Hair follicular keratinocyte (primary cell): ENCODE data around the gene PER1. TPM values are rescaled to one million over a fixed set of nuclear protein-coding genes. Genes with fewer than 3 reads are reported as not detected.

Source experiments
- total RNA-seq: library from RNA; depleted of rRNA; stranded (reverse); fragments of >200 nt; gene quantifications from 2 replicates; pipeline ENCODE4 v1.2.3, GENCODE V29; 2015

Gene PER1
- total RNA-seq, result 33.2 and 39.7 TPM in 2 replicates

GRCh38 chr17:8152112-8152775 is at the start of gene PER1:
Gene PER1, minus strand, starts transcription at chr17:8152404. Its CDS starts 1,698 bp downstream, at chr17:8150706.

GRCh38 chr17:8189711-8190477 is 37.7 kb upstream of the PER1 start, which contains the start of gene BORCS6:
Gene BORCS6, minus strand, starts transcription at chr17:8190180. Its CDS starts 40 bp downstream, at chr17:8190140.

GRCh38 chr17:8176197-8176940 is 24.2 kb upstream of the PER1 start, which contains the start of gene TMEM107:
Gene TMEM107, minus strand, starts transcription at chr17:8176380. Its CDS starts 94 bp downstream, at chr17:8176286.

GRCh38 chr17:8162233-8162996 is 10.2 kb upstream of the PER1 start, which contains the start of gene VAMP2:
Gene VAMP2, minus strand, starts transcription at chr17:8162948. Its CDS starts 69 bp downstream, at chr17:8162879.

GRCh38 chr17:8123695-8124349 is 28.4 kb downstream of the PER1 start, which contains the start of gene HES7:
Gene HES7, minus strand, starts transcription at chr17:8124106. Its CDS starts 22 bp downstream, at chr17:8124084.

GRCh38 chr17:8117980-8118768 is 34.0 kb downstream of the PER1 start, which contains the start of gene ALOXE3:
Gene ALOXE3, minus strand, starts transcription at chr17:8118514. Its CDS starts 524 bp downstream, at chr17:8117990.

Other genes with a start within 250 kb of the PER1 start
- 2.6 and 5.9 TPM in 2 replicates for gene RNF227, start 236.1 kb downstream of the PER1 start, total RNA-seq
- 0.38 and 1.3 TPM in 2 replicates for gene KCNAB3, start 222.5 kb downstream of the PER1 start, total RNA-seq
- 67.7 and 72.3 TPM in 2 replicates for gene TRAPPC1, start 220.5 kb downstream of the PER1 start, total RNA-seq
- gene CNTROB, start 220.2 kb downstream of the PER1 start, total RNA-seq, result 20.6 and 21.9 TPM in 2 replicates
- gene GUCY2D, start 149.8 kb downstream of the PER1 start, total RNA-seq, result 0.04 and 0.16 TPM in 2 replicates
- 27.2 and 84.0 TPM in 2 replicates for gene ALOX15B, start 113.3 kb downstream of the PER1 start, total RNA-seq
- 0.15 and 2.7 TPM in 2 replicates for gene ALOX12B, start 64.7 kb downstream of the PER1 start, total RNA-seq
- gene ALOXE3, start 33.9 kb downstream of the PER1 start, total RNA-seq, result 1.0 and 8.8 TPM in 2 replicates
- gene HES7, start 28.3 kb downstream of the PER1 start, total RNA-seq, result 0.80 and 1.2 TPM in 2 replicates
- 5.6 and 11.3 TPM in 2 replicates for gene VAMP2, start 10.5 kb upstream of the PER1 start, total RNA-seq
- gene TMEM107, start 24.0 kb upstream of the PER1 start, total RNA-seq, result 39.0 and 47.1 TPM in 2 replicates
- gene BORCS6, start 37.8 kb upstream of the PER1 start, total RNA-seq, result 13.7 and 14.4 TPM in 2 replicates
- 21.2 and 98.5 TPM in 2 replicates for gene AURKB, start 58.2 kb upstream of the PER1 start, total RNA-seq
- 6.6 and 8.0 TPM in 2 replicates for gene CTC1, start 95.7 kb upstream of the PER1 start, total RNA-seq
- gene PFAS, start 96.9 kb upstream of the PER1 start, total RNA-seq, result 17.4 and 30.5 TPM in 2 replicates
- 25.0 and 37.2 TPM in 2 replicates for gene RANGRF, start 136.3 kb upstream of the PER1 start, total RNA-seq
- gene SLC25A35, start 143.0 kb upstream of the PER1 start, total RNA-seq, result 0.08 and 1.3 TPM in 2 replicates
- gene ARHGEF15, start 157.8 kb upstream of the PER1 start, total RNA-seq, result not detected in 2 replicates
- gene ODF4, start 187.4 kb upstream of the PER1 start, total RNA-seq, result not detected in 2 replicates
- gene RPL26, start 230.8 kb upstream of the PER1 start, total RNA-seq, result 4,083 and 4,558 TPM in 2 replicates
- 0.04 and 0.70 TPM in 2 replicates for gene RNF222, start 245.4 kb upstream of the PER1 start, total RNA-seq